RWPE2 (cell line): ENCODE results near the gene PCSK5.

Experiments
- ATAC-seq: fragments of 200-7000 bp; cut with Tn5 transposase; 3 replicates; pipeline ENCODE4 v1.9.1; 2021; ENCODE audit warnings: low read depth
- DNase-seq: peaks from one replicate; pipeline ENCODE4 v3.0.0-alpha.2; 2020; ENCODE audit warnings: low spot score
- H3K27ac ChIP-seq: fragments of 450-650 bp; 2 replicates; pipeline ENCODE4 v1.5.1; 2017; ENCODE audit warnings: mild to moderate bottlenecking; ENCODE audit not compliant: poor library complexity, severe bottlenecking
- H3K27me3 ChIP-seq: fragments of 250-450 bp; sonication (Bioruptor Pico); 2 replicates; pipeline ENCODE4 v1.5.1; 2021; ENCODE audit warnings: mild to moderate bottlenecking, moderate library complexity; ENCODE audit not compliant: insufficient read depth, poor library complexity, severe bottlenecking
- H3K36me3 ChIP-seq: fragments of 250-450 bp; sonication (Bioruptor Pico); 2 replicates; pipeline ENCODE4 v1.5.1; 2020; ENCODE audit warnings: low read depth, mild to moderate bottlenecking, moderate library complexity
- H3K4me1 ChIP-seq: fragments of 250-450 bp; sonication (Bioruptor Pico); 2 replicates; pipeline ENCODE4 v1.5.1; 2021; ENCODE audit warnings: mild to moderate bottlenecking, moderate library complexity; ENCODE audit not compliant: insufficient read depth, poor library complexity, severe bottlenecking
- H3K4me3 ChIP-seq: fragments of 250-450 bp; sonication (Bioruptor Pico); 2 replicates; pipeline ENCODE4 v1.5.1; 2021; ENCODE audit warnings: mild to moderate bottlenecking, moderate library complexity; ENCODE audit not compliant: severe bottlenecking
- H3K9me3 ChIP-seq: fragments of 250-450 bp; sonication (Bioruptor Pico); 2 replicates; pipeline ENCODE4 v1.5.1; 2021; ENCODE audit warnings: mild to moderate bottlenecking, moderate library complexity; ENCODE audit not compliant: severe bottlenecking
- TF ChIP-seq, protein P1 (sequence below): fragments of 450-650 bp; IDR thresholded peaks from one replicate; pipeline ENCODE4 v1.5.1; 2017; ENCODE audit warnings: mild to moderate bottlenecking, moderate library complexity; ENCODE audit not compliant: poor library complexity, severe bottlenecking

The PCSK5 gene

DNA sequence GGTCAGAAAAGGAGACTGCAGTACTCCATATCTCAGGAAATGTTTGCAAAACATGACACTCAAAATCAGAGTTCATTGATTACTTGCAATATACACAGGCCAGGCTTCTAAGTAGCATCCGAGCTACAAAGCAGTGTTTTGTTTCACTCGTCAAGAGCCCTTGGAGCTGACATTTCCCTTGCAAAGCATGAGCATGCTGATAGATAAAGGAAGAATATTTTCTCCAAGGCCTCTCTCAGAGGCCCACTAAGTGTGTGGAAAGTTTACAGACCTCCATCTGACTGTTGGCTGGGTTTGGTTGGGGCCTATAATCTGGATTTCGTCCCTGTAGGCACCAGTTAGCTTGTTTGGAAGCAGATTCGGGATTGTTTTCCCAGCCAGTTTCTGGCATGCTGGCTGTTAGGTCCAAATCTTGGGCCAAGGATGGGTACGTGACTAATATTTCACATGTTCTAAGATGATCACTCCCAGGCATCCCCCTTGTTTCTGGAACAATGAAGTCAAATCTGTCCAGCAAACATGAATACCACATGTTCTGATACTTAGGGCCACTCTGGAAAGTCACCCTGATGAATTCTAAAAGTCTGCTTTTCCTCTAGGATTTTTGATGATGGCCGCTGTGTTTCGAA, 342.5 kb downstream of the PCSK5 start:
- ATAC-seq, result no peak
- Histone ChIP-seq H3K27me3 (no peaks in the 10 kb centered on the region), H3K9me3 (no peaks in the 10 kb centered on the region), H3K27ac (no peak overlapping the region), H3K4me1 (no peaks in the 10 kb centered on the region), H3K36me3 (no peaks in the 10 kb centered on the region), H3K4me3 (no peak overlapping the region)
- no peak for DNase-seq
- TF ChIP-seq, protein P1, sequence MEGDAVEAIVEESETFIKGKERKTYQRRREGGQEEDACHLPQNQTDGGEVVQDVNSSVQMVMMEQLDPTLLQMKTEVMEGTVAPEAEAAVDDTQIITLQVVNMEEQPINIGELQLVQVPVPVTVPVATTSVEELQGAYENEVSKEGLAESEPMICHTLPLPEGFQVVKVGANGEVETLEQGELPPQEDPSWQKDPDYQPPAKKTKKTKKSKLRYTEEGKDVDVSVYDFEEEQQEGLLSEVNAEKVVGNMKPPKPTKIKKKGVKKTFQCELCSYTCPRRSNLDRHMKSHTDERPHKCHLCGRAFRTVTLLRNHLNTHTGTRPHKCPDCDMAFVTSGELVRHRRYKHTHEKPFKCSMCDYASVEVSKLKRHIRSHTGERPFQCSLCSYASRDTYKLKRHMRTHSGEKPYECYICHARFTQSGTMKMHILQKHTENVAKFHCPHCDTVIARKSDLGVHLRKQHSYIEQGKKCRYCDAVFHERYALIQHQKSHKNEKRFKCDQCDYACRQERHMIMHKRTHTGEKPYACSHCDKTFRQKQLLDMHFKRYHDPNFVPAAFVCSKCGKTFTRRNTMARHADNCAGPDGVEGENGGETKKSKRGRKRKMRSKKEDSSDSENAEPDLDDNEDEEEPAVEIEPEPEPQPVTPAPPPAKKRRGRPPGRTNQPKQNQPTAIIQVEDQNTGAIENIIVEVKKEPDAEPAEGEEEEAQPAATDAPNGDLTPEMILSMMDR, result no peak

DNA sequence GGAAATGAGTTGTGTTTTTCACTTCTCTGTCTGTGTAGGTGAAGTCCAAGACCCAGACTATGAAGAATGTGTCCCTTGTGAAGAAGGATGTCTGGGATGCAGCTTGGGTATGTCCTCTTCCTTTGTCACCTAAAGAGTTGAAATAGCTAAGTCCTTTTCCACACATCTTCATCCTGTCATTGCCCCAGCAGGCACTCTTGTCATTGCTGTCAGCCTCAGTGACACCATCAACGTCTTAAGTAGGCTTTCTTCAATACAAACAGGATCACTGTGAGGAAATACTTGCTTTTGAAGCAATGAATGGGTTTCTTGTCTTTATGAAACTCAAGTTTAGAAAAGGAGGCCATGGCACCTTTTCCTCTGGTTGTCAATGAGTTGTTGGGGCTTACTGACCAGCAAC, 350.1 kb downstream of the PCSK5 start:
- ATAC-seq, result no peak
- no peak for DNase-seq
- Histone ChIP-seq H3K27me3 (no peaks in the 10 kb centered on the region), H3K4me1 (no peaks in the 10 kb centered on the region), H3K4me3 (no peak overlapping the region), H3K36me3 (no peaks in the 10 kb centered on the region), H3K27ac (no peak overlapping the region), H3K9me3 (no peaks in the 10 kb centered on the region)
- TF ChIP-seq, protein P1, result no peak

DNA sequence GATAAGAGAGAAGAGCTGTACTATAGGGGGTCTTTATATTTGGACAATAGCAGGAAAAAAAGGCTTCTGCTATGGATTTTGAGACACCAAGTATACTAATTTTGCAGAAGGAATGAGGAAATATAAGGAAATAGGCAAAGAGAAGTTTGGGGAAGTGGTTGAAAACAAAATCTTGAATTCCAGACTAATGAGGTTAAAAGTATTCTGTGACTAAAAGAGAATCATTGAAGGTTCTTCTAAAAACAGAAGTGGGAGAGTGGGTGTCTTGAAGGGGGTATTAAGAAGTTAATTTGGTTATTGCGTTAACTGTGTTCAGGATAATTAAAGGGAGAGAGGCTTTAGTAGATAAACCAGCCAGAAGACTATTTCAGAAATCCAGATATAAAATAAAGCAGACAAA, 355.0 kb downstream of the PCSK5 start:
- no peak overlapping the region for H3K27ac ChIP-seq

GRCh38 chr9:76246680-76247079, 356.2 kb downstream of the PCSK5 start:
- DNase-seq, result no peak
- H3K27ac ChIP-seq, result no peak overlapping the region

More for the DNA sequence above, 355.0 kb downstream of the PCSK5 start:
- DNase-seq (no peak), ATAC-seq (no peak)
- no peaks in the 10 kb centered on the region for H3K9me3 ChIP-seq
- no peaks in the 10 kb centered on the region for H3K27me3 ChIP-seq
- H3K36me3 ChIP-seq, result no peaks in the 10 kb centered on the region
- no peak overlapping the region for H3K4me3 ChIP-seq
- no peaks in the 10 kb centered on the region for H3K4me1 ChIP-seq
- TF ChIP-seq, protein P1, result no peak

DNA sequence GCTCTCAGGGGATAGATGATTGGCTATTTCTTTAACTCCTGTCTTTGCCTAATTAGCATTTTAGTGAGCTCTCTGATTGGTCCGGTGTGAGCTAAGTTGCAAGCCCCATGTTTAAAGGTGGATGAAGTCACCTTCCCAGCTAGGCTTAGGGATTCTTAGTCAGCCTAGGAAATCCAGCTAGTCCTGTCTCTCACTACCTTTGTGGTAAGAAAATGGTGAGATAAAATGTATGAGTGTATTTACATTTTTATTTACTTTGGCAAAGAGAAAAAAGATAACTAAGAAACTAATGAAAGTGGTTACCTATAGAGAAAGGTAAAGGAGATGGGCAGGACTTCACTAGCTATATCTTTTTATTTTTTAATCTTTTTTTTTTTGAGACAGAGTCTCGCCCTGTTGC, 357.0 kb downstream of the PCSK5 start:
- no peak for ATAC-seq
- TF ChIP-seq, protein P1, result no peak
- no peaks in the 10 kb centered on the region for H3K9me3 ChIP-seq
- no peak for DNase-seq
- no peaks in the 10 kb centered on the region for H3K27me3 ChIP-seq
- no peaks in the 10 kb centered on the region for H3K36me3 ChIP-seq
- H3K4me3 ChIP-seq, result no peak overlapping the region
- no peak overlapping the region for H3K27ac ChIP-seq
- no peaks in the 10 kb centered on the region for H3K4me1 ChIP-seq

More at GRCh38 chr9:76246680-76247079, 356.2 kb downstream of the PCSK5 start:
- no peaks in the 10 kb centered on the region for H3K27me3 ChIP-seq
- no peak overlapping the region for H3K4me3 ChIP-seq
- TF ChIP-seq, protein P1, result no peak
- no peaks in the 10 kb centered on the region for H3K36me3 ChIP-seq
- no peaks in the 10 kb centered on the region for H3K4me1 ChIP-seq
- no peaks in the 10 kb centered on the region for H3K9me3 ChIP-seq
- ATAC-seq, result no peak
